ENCODE data around the gene SFXN3.
A peak's percentile ranks its signal among the peaks of the same experiment; 100 is the strongest.

Gene SFXN3

GRCh38 chr10:101035314-101035713, 4.3 kb downstream of the SFXN3 start:
- WGBS, result 99% methylated on average over 7 of the region's 7 CpGs
- H3K27ac ChIP-seq (ENCODE audit: low read length, poor library complexity, severe bottlenecking), result no peak overlapping the region
- no peak overlapping the region for H2BK120ac ChIP-seq (ENCODE audit: low read depth, low read length)
- no peak overlapping the region for H3K14ac ChIP-seq (ENCODE audit: low read length in 2 of 2)
- peaks cover 57 to 60% of the 10 kb centered on the region in 2 experiments for H3K36me3 ChIP-seq (ENCODE audit: control insufficient read depth in 1 of 2, insufficient read depth in 2 of 2, low read depth in 1 of 2, low read length in 2 of 2)
- no peak for DNase-seq
- H3K4me1 ChIP-seq (ENCODE audit: control insufficient read depth, insufficient read depth, low read depth, low read length), result peaks cover 12% of the 10 kb centered on the region
- no peak overlapping the region for H2AK5ac ChIP-seq (ENCODE audit: low read length, severe bottlenecking)
- no peak overlapping the region for H4K8ac ChIP-seq (ENCODE audit: low read length)
- H3K27me3 ChIP-seq (ENCODE audit: control insufficient read depth in 1 of 2, insufficient read depth in 1 of 2, low read length in 2 of 2), result peaks cover 0 to 1% of the 10 kb centered on the region in 2 experiments
- no peak overlapping the region for H4K91ac ChIP-seq (ENCODE audit: low read length)
- H2BK5ac ChIP-seq (ENCODE audit: low read depth, low read length, poor library complexity, severe bottlenecking), result no peak overlapping the region
- no peak overlapping the region for H3K4ac ChIP-seq (ENCODE audit: low read depth in 1 of 2, low read length in 2 of 2)
- no peak overlapping the region for H3K9ac ChIP-seq (ENCODE audit: low read length)
- H3K18ac ChIP-seq (ENCODE audit: low read depth in 1 of 2, low read length in 2 of 2), result no peak overlapping the region
- no peak overlapping the region for H3K4me3 ChIP-seq (ENCODE audit: insufficient read depth in 1 of 2, low read depth in 1 of 2, low read length in 2 of 2)
- H2BK12ac ChIP-seq (ENCODE audit: low read length in 2 of 2), result no peak overlapping the region
- H2BK15ac ChIP-seq (ENCODE audit: low read depth, poor library complexity, severe bottlenecking), result no peak overlapping the region
- H2AFZ ChIP-seq (ENCODE audit: low read depth, low read length), result no peak overlapping the region
- H3K23ac ChIP-seq (ENCODE audit: low read length in 2 of 2), result no peak overlapping the region
- no peaks in the 10 kb centered on the region for H3K9me3 ChIP-seq (ENCODE audit: control insufficient read depth, low read length)
- peaks cover 39% of the 10 kb centered on the region for H3K79me1 ChIP-seq (replicated peaks; ENCODE audit: low read length, poor library complexity, severe bottlenecking)
- no peak overlapping the region for H3K4me2 ChIP-seq (ENCODE audit: low read length, poor library complexity, severe bottlenecking)

DNA sequence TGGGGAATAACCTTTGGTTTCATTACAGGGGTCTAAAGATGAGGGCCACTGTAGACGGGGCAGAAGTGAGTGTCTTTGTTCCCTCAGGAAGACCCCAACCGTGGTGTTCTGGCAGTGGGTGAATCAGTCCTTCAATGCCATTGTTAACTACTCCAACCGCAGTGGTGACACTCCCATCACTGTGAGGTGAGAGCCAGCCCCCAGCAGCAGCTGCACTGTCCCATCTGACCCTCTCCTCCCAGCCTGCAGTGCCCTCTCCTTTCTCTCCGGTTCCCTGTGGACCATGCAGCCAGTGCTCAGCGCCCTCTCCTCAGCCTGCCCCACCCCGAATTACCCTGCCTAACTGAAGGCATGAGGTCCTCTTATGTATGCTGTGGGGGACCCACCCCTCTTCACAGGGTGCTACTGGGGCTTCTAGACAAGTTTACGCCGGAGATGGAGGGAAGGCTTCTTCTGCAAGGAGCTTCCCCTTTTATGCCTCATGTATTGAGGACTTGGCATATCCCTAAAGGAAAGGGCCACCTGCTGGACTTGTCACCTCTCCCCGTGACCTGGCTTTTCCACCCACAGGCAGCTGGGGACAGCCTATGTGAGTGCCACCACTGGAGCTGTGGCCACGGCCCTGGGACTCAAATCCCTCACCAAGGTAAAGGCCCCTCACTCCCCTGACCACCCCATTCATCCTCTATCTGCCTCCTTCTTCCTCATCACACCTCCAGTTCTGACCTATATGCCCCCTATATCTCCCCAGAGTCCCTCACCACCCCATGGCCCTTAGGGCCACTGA, 5.1 kb downstream of the SFXN3 start:
- Histone ChIP-seq H2BK15ac (ENCODE audit: low read depth, poor library complexity, severe bottlenecking) (no peak overlapping the region), H4K91ac (ENCODE audit: low read length) (no peak overlapping the region), H3K79me1 (replicated peaks; ENCODE audit: low read length, poor library complexity, severe bottlenecking) (peaks cover 39% of the 10 kb centered on the region), H2BK5ac (ENCODE audit: low read depth, low read length, poor library complexity, severe bottlenecking) (no peak overlapping the region), H2BK12ac (ENCODE audit: low read length in 2 of 2) (no peak overlapping the region), H3K4me1 (ENCODE audit: control insufficient read depth, insufficient read depth, low read depth, low read length) (peaks cover 6% of the 10 kb centered on the region), H3K27ac (ENCODE audit: low read length, poor library complexity, severe bottlenecking) (no peak overlapping the region), H3K9ac (ENCODE audit: low read length) (no peak overlapping the region), H2AFZ (ENCODE audit: low read depth, low read length) (no peak overlapping the region), H3K4me3 (ENCODE audit: insufficient read depth in 1 of 2, low read depth in 1 of 2, low read length in 2 of 2) (peak overlapping the region in 1 of 2 experiments; percentile 2), H3K4ac (ENCODE audit: low read depth in 1 of 2, low read length in 2 of 2) (no peak overlapping the region), H3K4me2 (ENCODE audit: low read length, poor library complexity, severe bottlenecking) (no peak overlapping the region), H3K23ac (ENCODE audit: low read length in 2 of 2) (no peak overlapping the region), H3K36me3 (ENCODE audit: control insufficient read depth in 1 of 2, insufficient read depth in 2 of 2, low read depth in 1 of 2, low read length in 2 of 2) (peaks cover 61 to 62% of the 10 kb centered on the region in 2 experiments), H3K14ac (ENCODE audit: low read length in 2 of 2) (no peak overlapping the region), H3K18ac (ENCODE audit: low read depth in 1 of 2, low read length in 2 of 2) (no peak overlapping the region), H3K27me3 (ENCODE audit: control insufficient read depth in 1 of 2, insufficient read depth in 1 of 2, low read length in 2 of 2) (no peaks in the 10 kb centered on the region), H2BK120ac (ENCODE audit: low read depth, low read length) (no peak overlapping the region), H3K9me3 (ENCODE audit: control insufficient read depth, low read length) (no peaks in the 10 kb centered on the region), H4K8ac (ENCODE audit: low read length) (no peak overlapping the region), H2AK5ac (ENCODE audit: low read length, severe bottlenecking) (no peak overlapping the region)
- 88% methylated on average over 10 of the region's 10 CpGs for WGBS
- no peak for DNase-seq

- Histone ChIP-seq H3K4me3 (ENCODE audit: insufficient read depth in 1 of 2, low read depth in 1 of 2, low read length in 2 of 2) (no peak overlapping the region), H4K8ac (ENCODE audit: low read length) (no peak overlapping the region), H2BK120ac (ENCODE audit: low read depth, low read length) (no peak overlapping the region), H3K18ac (ENCODE audit: low read depth in 1 of 2, low read length in 2 of 2) (no peak overlapping the region), H3K4ac (ENCODE audit: low read depth in 1 of 2, low read length in 2 of 2) (no peak overlapping the region), H3K4me1 (ENCODE audit: control insufficient read depth, insufficient read depth, low read depth, low read length) (peaks cover 4% of the 10 kb centered on the region), H3K9ac (ENCODE audit: low read length) (no peak overlapping the region), H3K14ac (ENCODE audit: low read length in 2 of 2) (no peak overlapping the region), H3K36me3 (ENCODE audit: control insufficient read depth in 1 of 2, insufficient read depth in 2 of 2, low read depth in 1 of 2, low read length in 2 of 2) (peaks cover 61 to 62% of the 10 kb centered on the region in 2 experiments), H2BK5ac (ENCODE audit: low read depth, low read length, poor library complexity, severe bottlenecking) (no peak overlapping the region), H3K23ac (ENCODE audit: low read length in 2 of 2) (no peak overlapping the region), H3K27ac (ENCODE audit: low read length, poor library complexity, severe bottlenecking) (no peak overlapping the region), H2AK5ac (ENCODE audit: low read length, severe bottlenecking) (no peak overlapping the region), H3K9me3 (ENCODE audit: control insufficient read depth, low read length) (no peaks in the 10 kb centered on the region), H2AFZ (ENCODE audit: low read depth, low read length) (no peak overlapping the region), H3K79me1 (replicated peaks; ENCODE audit: low read length, poor library complexity, severe bottlenecking) (peaks cover 39% of the 10 kb centered on the region), H2BK12ac (ENCODE audit: low read length in 2 of 2) (no peak overlapping the region), H4K91ac (ENCODE audit: low read length) (no peak overlapping the region), H3K27me3 (ENCODE audit: control insufficient read depth in 1 of 2, insufficient read depth in 1 of 2, low read length in 2 of 2) (no peaks in the 10 kb centered on the region), H3K4me2 (ENCODE audit: low read length, poor library complexity, severe bottlenecking) (no peak overlapping the region), H2BK15ac (ENCODE audit: low read depth, poor library complexity, severe bottlenecking) (no peak overlapping the region)
- 85% methylated on average over 6 of the region's 7 CpGs for WGBS
- DNase-seq, result no peak
Observed at GRCh38 chr10:101036726-101037125, 5.7 kb downstream of the SFXN3 start.

DNA sequence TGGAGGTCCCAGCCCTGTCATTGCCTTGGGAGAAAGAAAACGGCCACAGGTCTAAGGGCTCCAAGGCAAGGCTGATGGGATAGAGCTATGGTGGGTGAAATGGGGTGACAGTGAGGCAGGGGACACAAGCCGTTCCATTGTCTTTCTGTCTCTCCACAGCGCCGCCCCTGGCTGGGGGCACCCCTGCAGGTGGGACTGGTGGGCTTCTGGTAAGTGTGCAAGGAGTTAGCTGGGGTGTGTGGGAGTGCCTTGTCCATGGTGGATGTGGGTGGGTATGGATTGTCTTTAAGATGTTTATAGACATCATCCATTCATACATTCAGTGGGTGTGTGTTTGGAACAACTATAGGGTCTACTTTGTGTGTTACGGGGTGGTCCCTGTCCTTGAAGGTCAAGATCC, 7.5 kb downstream of the SFXN3 start:
- no peak overlapping the region for H2AFZ ChIP-seq (ENCODE audit: low read depth, low read length)

More for the DNA sequence above, 7.5 kb downstream of the SFXN3 start:
- Histone ChIP-seq H3K79me1 (replicated peaks; ENCODE audit: low read length, poor library complexity, severe bottlenecking) (peaks cover 39% of the 10 kb centered on the region), H2BK120ac (ENCODE audit: low read depth, low read length) (no peak overlapping the region), H2BK12ac (ENCODE audit: low read length in 2 of 2) (no peak overlapping the region), H3K9me3 (ENCODE audit: control insufficient read depth, low read length) (no peaks in the 10 kb centered on the region), H3K36me3 (ENCODE audit: control insufficient read depth in 1 of 2, insufficient read depth in 2 of 2, low read depth in 1 of 2, low read length in 2 of 2) (peaks cover 61 to 62% of the 10 kb centered on the region in 2 experiments), H2AK5ac (ENCODE audit: low read length, severe bottlenecking) (no peak overlapping the region), H2BK5ac (ENCODE audit: low read depth, low read length, poor library complexity, severe bottlenecking) (no peak overlapping the region), H3K4me1 (ENCODE audit: control insufficient read depth, insufficient read depth, low read depth, low read length) (peaks cover 5% of the 10 kb centered on the region), H2BK15ac (ENCODE audit: low read depth, poor library complexity, severe bottlenecking) (no peak overlapping the region), H3K27me3 (ENCODE audit: control insufficient read depth in 1 of 2, insufficient read depth in 1 of 2, low read length in 2 of 2) (no peaks in the 10 kb centered on the region), H3K4me2 (ENCODE audit: low read length, poor library complexity, severe bottlenecking) (no peak overlapping the region), H4K8ac (ENCODE audit: low read length) (peak overlapping the region; percentile 12), H3K27ac (ENCODE audit: low read length, poor library complexity, severe bottlenecking) (no peak overlapping the region), H3K4me3 (ENCODE audit: insufficient read depth in 1 of 2, low read depth in 1 of 2, low read length in 2 of 2) (no peak overlapping the region), H3K4ac (ENCODE audit: low read depth in 1 of 2, low read length in 2 of 2) (no peak overlapping the region), H4K91ac (ENCODE audit: low read length) (no peak overlapping the region), H3K14ac (ENCODE audit: low read length in 2 of 2) (no peak overlapping the region), H3K18ac (ENCODE audit: low read depth in 1 of 2, low read length in 2 of 2) (no peak overlapping the region), H3K23ac (ENCODE audit: low read length in 2 of 2) (no peak overlapping the region), H3K9ac (ENCODE audit: low read length) (no peak overlapping the region)
- 62% methylated on average over 5 of the region's 5 CpGs for WGBS
- no peak for DNase-seq

All from mesenchymal stem cell (in vitro differentiated cells and primary cell).